GM12872 (cell line): Measurements from ENCODE around the gene MAPK10.

Experiments used
- TF ChIP-seq, protein P1 (sequence below): IDR thresholded peaks from 3 replicates; pipeline ENCODE4 v1.5.1; 2011; ENCODE audit warnings: low read depth, mild to moderate bottlenecking, low read length, moderate library complexity; ENCODE audit not compliant: insufficient read depth

Gene MAPK10

DNA sequence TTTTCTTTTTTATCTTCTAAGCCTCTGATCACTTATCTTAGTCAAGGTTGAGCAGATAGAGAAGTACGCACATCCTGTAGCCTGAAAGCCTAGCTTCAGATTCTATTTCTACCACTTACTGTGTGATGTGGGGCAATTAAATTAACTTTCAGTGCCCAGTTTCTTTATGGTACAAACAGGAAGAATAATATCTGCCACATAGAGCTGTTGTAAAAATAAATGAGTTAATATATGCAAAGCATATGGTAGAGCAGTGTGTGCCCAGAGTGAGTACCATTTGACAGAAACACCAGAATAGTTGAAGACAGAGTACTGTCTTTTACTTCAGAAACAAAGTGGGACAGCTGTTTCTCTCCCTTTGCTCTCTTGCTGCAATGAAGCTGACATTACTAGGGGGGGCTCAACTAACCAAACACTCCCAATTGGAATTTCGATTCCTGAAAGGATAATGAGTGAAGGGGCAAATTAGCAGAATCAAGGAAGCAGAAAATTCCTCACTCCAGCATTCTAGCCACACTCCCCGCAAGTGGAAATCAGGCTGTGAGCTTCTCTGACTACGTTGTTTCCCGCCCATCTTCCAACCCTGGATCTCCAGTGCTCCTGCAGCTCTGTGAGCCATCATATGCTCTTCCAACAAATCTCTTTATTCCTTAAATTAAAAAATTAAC, 80.4 kb downstream of the MAPK10 start:
- TF ChIP-seq, protein P1, sequence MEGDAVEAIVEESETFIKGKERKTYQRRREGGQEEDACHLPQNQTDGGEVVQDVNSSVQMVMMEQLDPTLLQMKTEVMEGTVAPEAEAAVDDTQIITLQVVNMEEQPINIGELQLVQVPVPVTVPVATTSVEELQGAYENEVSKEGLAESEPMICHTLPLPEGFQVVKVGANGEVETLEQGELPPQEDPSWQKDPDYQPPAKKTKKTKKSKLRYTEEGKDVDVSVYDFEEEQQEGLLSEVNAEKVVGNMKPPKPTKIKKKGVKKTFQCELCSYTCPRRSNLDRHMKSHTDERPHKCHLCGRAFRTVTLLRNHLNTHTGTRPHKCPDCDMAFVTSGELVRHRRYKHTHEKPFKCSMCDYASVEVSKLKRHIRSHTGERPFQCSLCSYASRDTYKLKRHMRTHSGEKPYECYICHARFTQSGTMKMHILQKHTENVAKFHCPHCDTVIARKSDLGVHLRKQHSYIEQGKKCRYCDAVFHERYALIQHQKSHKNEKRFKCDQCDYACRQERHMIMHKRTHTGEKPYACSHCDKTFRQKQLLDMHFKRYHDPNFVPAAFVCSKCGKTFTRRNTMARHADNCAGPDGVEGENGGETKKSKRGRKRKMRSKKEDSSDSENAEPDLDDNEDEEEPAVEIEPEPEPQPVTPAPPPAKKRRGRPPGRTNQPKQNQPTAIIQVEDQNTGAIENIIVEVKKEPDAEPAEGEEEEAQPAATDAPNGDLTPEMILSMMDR = no peak

DNA sequence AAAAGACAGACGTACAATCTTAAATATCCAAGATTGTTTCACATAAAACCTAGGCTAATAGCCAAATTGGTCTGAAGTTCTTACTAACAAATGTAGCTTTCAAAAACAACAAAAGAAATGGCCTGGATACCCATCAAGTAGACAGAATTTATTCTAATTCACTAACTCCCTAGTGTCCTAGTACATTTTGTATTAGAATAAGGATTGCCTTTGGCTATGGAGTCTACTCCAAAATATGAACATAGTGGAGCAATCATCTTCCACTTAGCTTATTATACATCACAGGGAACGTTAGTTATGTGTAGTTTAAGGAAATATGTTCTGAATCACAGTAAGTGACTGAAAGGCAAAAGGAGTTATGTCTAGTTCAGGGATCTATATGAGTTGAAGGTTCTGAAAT, 81.7 kb downstream of the MAPK10 start:
- TF ChIP-seq, protein P1 = no peak

DNA sequence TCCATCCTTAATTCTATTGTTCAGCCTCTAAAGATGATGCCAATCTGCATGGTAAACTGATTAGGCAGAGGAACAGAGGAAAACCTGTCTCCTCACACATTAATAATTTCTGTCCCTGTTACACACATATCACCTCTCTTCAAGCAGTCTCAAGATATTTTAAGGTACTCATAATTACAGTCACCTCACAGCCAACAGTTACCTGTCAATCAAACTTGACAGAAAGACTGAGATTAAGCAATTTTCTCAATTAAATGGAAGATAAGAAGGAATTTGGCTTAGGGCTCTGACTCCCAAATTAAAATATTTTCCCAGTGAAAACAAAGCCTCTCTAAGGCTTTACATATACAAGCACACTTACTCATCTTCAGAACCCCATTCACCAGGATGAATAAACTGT, 85.2 kb downstream of the MAPK10 start:
- TF ChIP-seq, protein P1 = no peak

DNA sequence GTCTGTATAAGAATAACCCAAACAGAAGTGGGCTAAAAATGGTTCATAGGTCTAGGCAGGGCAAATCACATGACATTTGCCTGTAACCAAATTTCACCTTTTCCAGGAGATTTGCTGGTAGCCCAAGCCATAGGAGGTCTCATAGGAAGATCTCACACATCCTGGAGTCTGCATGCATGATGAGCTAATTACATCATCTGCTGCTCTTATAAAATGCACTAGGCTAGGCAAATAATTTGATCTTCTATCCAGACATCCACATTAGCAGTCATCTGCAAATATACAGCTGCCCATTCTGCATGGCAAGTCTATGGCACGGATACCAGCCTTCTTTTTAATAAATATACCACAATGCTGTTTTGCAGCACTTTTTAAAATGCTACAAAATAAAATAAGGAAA, 87.2 kb downstream of the MAPK10 start:
- TF ChIP-seq, protein P1 = no peak

DNA sequence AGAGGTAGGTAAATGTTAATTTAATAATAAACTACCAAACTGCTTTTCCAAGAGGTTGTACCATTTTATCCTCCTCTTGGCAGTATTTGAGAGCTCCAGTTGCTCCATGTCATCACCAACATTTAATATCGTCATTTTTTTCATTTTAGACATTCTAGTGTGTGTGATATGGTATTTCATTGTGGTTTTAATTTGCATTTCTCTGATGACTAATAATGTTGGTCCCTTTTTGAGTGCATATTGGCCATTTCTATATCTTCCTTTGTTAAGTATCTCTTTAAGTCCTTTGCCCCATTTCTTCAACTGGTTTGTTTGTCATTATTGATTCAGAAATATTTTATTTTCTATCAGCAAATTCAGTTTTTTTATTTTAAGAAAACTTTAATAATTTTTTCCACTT, 88.8 kb downstream of the MAPK10 start:
- TF ChIP-seq, protein P1 = no peak

DNA sequence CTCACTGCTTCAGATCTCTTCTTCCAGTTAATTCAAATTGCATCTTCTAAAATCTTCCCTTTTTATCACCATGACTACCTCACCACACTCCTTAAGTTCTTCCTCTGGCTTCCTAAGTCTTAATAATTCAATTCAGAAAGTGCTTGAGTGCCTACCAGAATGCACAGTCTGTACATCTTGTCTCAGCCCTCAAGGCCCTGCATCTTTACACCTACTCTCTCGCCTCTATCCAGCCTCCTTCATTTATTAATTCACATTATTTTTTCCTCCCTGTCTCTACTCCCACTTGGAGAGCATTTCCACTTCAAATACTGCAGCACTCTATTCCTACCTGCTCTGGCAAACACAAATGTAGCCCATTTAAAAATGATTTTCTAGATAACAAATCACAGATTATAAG, 90.5 kb downstream of the MAPK10 start:
- TF ChIP-seq, protein P1 = no peak

DNA sequence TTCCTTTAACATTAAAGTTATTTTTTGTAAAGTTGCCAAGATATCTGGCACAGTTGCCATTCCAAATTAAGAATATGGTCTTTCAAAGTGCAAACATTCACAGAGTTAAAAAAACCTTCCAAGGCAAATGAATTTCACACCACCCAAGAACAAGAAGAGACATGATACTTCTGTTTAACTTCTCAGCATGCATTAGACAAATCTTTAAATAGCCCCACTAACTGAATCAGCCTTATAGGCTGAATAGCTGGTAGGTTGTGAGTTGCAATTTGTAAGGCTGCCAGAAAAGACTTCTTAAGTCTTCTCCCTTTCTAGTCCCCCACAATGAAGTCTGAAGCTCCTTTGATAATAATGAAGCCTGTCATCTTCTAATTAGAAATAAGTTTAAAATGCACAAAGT, 95.6 kb downstream of the MAPK10 start:
- TF ChIP-seq, protein P1 = no peak

DNA sequence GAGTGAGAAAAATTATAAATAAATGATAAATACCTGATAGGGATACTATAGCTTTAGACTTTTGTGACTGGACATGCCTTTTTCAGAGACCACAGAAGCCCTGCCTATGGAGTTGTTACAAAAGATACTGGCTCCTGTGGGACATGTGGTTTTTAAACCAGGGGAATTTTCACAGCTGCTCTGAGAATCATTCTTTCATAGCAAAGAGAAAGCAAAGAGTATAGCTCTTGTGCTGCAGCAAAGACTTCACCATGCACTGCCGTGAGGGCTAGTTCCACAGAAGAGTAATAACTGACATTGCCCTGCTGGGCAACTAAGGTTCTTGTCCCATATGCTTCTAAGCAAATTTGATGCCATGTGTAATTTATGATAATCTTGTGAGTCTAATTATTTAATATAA, 98.2 kb downstream of the MAPK10 start:
- TF ChIP-seq, protein P1 = no peak
